Fibroblast of skin of scalp (primary cell): ENCODE results near the gene NYNRIN. TPM values are rescaled to one million over a fixed set of nuclear protein-coding genes. Genes with fewer than 3 reads are reported as not detected.
"Not testable (repeated sequence)": the region's sequence is repeated elsewhere in the genome, so short reads cannot be mapped to it uniquely, and the experiment has no call there.

Source experiments
- DNase-seq: peaks from one replicate; pipeline ENCODE4 v3.0.0-alpha.2; 2013
- polyA plus RNA-seq, 2 experiments: library from polyadenylated mRNA; unstranded; fragments of 120-200 nt; gene quantifications; one replicate each; pipeline ENCODE4 v1.2.1, GENCODE V29; 2013; ENCODE audit not compliant: insufficient read length in 2 of 2

NYNRIN gene
- polyA plus RNA-seq (2013, experiment 1 of 2; ENCODE audit: insufficient read length) = 17.3 TPM
- 17.5 TPM for polyA plus RNA-seq (2013, experiment 2 of 2; ENCODE audit: insufficient read length)

DNA sequence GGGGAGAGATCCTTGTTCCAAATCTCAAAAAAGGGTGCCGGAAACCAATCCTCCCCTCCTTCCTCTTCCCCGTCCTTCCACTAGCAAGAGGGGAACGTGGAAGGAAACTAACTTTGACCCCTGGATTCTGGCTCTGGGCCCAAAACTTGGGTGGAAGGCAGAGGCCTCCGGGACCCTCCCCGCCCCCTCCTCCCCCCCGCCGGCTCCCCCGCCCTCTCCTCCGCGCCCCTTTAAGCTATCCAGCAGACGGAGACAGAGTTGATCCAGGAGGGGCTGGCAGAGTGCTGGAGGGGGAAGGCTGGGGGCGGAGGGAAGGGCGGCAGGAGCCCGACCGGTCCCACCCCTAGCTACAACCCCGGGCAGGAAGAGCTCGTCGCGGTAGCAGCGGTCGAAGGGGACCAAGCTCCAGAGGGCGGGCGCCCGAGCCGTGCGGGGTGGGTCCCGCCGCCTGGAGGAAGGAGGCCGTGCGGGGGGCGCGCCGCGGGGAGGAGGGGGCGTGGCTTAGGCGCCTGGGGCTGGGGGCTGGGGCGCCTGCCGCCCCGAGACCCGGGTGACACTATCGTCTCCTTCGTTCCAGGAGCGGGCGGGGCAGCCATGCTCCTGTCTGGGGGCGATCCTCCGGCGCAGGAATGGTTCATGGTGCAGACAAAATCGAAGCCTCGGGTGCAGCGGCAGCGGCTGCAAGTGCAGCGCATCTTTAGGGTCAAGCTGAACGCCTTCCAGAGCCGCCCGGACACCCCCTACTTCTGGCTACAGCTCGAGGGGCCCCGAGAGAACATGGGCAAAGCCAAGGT, at the start of gene NYNRIN:
TSS of gene NYNRIN (plus strand) at position 351 of the 794 bp plus-strand sequence. CDS start at position 595, 244 bp downstream.
- DNase-seq = peak; percentile 57

DNA sequence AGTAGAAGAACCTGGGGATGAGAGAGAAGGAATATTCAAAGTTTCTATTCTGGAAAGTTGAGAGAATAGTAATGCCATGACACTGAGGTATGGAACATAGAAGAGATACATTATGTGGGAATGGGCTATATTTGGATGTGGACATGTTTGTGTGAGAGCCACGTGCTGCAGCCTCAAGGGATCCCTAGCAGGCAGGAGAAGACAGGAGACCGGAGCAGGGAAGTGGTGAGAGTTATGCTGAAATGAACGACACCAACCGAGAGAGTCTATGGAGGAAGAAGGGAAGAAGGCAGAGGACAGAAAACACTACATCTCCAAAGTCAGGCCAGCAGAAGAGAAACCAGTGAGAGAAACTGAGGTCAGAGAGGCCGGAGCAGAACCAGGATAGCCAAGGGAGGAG, 49.1 kb upstream of the NYNRIN start:
- DNase-seq = no peak

DNA sequence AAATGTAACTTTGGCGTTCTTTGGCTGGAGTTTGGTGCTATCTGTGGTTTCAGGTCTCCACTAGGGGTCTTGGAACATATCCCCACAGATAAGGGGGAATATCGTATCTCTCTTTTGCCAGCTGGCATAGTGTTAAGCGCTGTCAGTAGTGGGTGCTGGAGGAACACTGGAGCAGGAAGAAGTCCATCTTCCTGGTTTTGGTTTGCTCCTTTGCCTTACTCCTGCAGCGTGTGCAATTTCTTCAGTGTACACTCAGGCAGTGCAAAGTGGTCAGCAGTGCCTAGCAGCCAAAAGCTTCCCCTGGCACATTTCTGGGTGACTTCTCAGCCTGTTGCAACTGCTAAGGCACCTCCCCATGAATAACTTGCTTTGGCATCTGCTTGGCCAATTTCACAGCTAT, 47.3 kb upstream of the NYNRIN start:
- peak; percentile 39 for DNase-seq

DNA sequence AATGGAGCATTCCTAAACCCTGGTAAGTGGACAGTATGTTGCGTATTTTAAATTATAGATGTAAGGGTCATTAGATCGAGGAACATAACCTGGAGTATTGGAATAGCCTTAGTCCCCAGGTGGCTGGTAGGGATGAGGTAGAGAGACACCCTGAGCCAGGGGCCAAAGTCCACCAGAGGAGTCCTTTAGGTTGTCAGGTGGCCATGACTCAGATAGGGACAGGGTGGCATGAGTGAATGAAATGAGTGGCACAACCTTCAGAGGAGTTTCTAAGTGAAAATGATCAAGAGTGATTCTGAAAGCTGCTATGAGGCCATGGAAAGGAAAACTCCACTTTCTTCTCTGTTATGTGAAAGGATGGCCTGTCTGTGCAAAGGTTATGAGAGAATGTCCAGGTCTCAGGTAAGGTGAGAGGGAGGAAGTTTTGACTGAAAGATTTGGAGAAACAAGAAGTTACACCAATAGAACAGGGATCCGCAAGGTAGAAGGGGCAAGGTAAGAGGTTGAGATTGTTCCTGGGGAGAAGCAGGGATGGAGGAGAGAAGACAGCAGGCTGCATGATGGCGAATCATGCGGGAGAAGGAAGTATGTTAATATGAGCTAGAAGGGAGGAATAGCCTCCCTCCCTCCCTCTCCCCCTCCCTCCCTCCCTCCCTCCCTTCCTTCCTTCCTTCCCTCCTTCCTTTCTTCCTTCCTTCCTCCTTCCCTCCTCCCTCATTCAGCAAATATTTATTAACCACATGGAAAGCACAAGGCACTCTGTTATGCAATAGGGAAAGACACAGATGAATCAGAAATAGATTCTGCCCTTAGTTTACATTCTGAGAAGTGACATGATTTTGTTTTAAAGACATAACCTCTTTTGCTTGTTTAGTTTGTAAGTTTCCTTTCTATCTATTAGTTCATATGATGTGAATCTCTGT, 45.0 kb upstream of the NYNRIN start:
- peak; percentile 56 for DNase-seq

DNA sequence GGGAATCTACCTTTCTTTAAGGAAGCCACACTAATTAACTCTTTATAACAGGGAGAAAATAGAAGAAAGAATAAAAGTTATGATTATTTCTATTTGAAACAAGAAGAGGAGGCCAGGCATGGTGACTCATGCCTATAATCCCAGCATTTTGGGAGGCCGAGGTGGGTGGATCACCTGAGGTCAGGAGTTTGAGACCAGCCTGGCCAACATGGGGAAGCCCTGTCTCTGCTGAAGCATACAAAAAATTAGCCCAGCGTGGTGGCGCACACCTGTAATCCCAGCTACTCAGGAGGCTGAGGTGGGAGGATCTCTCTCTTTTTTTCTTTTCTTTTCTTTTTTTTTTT, 44.3 kb upstream of the NYNRIN start:
- DNase-seq = not testable (repeated sequence)

DNA sequence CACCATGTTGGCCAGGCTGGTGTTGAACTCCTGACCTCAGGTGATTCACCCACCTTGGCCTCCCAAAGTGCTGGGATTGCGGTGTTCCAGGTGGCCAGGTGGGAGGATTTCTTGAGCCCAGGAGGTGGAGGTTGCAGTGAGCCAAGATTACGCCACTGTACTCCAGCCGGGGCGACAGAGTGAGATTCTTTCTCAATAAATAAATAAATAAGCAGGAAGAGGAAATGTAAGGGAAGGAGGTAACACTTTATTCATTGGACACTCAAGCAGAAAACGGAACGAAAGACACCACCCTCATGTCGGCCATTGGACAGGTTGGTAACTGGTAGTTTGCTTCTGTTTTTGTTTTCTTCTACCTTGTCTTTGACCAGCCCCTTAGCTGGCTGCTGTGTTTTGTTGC, 43.8 kb upstream of the NYNRIN start:
- DNase-seq = no peak

DNA sequence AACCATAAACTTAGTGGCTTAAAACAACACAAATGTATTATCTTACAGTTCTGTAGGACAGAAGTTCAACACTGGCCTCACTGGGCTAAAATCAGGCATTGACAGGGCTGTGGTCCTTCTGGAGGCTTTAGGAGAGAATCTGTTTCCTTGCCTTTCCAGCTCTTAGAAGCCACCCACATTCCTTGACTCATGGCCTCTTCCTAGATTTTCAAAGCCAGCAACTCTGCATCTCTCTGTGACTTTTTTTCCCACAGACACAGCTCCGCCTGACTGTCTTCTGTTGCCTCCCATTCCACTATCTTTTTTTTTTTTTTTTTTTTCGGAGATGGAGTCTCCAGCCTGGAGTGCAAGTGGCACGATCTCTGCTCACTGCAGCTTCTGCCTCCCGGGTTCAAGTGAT, 42.6 kb upstream of the NYNRIN start:
- no peak for DNase-seq

DNA sequence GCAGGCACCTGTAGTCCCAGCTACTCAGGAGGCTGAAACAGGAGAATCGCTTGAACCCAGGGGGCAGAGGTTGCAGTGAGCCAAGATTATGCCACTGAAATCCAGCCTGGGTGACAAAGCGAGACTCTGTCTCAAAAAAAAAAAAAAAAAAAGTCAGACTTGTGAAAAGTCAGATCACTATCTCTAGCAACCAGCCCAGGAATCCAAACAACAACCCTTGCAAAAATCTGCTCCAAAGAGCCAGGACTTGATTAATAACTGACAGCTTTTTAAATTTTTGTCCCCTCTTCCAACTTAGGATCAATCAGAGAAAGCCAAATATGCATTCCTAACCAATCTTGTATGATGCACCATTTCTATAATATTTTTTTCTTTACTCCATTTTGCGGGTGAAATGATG, 38.5 kb upstream of the NYNRIN start:
- no peak for DNase-seq

DNA sequence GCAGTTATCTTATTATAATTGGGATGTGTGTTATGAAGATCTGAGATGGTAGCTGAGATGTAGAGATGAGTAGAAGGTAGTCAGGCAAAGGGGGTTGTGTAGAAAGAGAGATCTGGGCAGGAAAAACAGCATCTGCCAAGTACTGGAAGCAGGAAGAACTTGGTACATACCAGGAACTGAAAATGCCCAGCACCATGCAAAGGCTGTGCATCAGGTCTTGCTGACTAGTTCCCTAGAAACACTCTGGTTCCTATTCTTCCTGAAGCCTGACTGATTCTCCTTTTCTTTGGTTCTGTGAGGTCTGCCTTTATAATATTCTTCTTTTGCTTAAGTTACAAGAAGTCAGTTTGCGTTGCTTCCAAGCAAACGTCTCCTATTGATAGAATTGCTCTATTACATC, 37.5 kb upstream of the NYNRIN start:
- DNase-seq = no peak

DNA sequence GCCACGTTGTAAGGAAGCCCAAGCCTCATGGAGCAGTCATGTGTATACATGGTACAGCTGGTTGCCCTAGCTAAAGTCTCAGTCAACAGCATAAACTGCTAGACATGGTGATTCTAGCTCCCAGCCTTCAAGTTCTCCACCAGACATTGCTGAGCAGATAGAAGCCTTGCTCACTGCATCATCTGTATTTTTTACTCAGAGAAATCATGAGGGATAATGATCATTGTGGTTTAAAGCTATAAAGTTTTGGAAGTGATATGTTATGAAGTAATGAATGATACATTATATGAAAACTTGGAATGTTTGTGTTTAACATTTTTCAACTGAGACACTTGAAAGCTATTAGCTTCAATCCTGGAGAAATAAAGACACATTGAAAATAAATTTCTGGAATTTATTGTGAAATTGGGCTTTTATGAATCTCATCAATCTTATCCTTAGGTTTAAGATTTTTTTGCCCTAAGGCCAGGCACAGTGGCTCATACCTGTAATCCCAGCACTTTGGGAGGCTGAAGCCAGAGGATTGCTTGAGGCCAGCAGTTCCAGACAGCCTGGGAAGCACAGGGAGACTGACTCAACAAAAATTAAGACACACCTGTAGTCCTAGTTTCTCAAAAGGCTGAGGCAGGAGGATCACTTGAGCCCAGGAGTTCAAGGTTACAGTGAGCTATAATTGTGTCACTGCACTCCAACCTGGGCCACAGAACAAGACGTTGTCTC, 36.4 kb upstream of the NYNRIN start:
- DNase-seq = peak; percentile 75

DNA sequence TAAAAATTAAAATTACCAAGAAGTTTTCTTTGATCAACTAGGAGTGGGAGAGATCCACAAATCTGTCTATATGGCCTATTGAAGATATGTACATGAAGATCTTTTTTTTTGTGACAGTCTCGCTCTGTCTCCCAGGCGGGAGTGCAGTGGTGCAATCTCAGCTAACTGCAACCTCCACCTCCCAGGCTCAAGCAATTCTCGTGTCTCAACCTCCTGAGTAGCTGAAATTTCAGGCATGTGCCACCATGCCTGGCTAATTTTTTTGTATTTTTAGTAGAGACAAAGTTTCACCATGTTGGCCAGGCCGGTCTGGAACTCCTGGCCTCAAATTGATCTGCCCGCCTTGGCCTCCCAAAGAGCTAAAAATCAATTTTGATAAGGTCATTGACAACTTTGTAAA, 35.4 kb upstream of the NYNRIN start:
- no peak for DNase-seq

DNA sequence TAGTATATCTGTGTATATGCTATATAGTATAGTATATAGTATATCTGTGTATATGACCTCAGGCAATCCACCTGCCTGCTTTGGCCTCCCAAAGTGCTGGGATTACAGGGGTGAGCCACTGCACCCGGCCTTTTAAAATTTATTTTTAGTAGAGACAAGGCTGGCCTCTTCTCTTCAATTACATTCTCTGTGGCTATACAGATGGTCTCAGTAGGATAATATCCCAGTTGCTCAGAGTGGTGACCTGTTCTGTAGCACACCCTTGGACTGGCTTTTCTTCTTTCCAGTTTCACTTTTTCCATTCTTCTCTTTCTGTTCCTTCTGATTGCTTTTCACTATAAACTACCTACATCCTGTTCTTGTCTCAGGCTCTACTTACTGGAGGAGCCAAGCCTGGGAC, 34.0 kb upstream of the NYNRIN start:
- DNase-seq = no peak

DNA sequence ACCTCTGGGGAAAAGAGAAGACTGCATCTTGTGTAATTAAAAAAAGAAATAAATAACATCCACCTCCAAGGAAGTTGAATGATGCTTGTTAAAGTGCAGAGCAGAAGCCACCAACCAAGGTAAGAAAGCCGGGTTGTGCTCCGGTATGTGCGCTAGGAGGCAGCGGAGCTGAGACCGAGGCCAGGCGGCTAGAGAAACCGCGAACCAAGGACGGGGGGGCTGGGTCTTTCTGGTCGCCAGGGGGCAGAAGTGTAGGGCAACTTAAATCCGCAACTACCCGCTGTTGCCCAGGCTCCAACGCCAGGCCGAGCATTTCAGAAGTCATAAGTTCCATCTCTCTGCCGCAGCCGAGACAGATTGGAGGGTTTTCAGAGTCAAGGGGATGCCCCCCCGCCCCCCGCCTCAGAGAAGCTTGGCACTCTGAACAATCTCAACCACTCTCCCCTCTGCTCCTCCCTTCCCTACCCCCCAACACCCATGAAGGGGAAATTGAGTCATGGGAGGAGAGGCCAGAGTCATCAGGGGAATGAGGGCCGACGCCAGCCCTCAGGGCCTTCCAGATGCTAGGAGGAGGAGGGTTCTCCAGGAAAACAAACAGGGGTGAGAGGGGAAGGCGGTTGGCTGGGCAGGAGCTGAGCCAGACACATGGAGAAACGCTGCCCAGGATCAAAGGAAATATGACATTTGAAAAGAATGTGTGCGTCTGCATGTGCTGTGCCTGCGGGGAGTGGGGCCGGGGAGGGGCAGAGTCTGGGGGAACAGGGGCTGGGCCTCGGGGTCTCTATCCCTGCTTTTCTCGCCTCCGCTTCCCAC, 33.0 kb upstream of the NYNRIN start:
- peak; percentile 92 for DNase-seq

DNA sequence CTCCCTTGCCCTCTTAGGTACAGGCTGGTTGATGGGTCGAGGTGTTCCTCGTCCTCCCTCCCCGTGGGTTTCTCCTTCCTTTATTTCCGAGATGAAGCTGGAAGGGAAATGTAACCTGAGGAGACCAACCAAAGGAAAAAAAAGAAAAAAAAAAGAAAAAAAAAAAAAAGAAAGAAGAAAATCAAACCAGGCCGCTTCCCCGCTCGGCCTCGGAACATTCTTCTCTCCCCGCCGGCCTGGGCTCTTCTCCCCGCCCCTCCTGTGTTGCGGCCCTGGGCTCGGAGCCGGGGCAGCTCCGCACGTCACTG, 32.4 kb upstream of the NYNRIN start:
- DNase-seq = no peak

DNA sequence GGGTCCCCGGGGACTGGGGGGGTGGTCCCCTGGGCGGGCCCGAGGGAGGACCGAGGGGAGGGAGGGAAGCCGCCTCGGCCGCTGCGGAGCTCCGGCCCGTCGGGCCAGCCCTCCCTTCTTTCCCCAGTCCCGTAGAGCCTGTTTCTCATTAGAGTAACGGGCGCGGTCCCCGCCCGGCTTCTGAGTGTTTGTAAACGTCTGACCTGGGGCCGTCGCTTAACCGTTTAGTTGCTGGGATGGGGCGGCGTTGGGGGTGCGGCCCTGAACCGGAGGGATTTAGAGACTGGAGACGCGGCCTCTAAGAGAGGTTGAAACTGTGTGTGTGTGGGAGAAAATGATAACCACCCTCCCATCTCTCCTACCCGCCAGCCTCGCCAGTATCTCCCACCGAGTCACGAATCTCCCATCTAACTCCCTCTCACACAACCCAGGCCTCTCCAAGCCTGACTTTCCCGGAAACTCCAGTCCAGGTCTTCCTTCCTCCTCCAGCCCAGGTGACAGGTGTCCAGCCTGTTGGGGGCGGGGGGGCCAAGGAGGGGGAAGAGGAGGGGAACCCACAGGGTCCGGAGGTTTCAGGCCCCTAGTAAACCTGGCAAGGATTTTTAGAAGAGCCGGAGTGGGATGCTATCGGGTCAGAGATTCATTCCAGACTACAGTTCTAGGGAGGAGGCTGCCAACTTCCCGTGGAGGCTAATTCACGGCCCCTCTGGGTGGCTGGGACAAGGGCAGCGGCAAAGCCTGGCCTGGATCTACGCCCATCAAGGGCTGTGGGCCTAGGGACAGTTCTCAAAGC, 31.9 kb upstream of the NYNRIN start:
- peak; percentile 98 for DNase-seq

DNA sequence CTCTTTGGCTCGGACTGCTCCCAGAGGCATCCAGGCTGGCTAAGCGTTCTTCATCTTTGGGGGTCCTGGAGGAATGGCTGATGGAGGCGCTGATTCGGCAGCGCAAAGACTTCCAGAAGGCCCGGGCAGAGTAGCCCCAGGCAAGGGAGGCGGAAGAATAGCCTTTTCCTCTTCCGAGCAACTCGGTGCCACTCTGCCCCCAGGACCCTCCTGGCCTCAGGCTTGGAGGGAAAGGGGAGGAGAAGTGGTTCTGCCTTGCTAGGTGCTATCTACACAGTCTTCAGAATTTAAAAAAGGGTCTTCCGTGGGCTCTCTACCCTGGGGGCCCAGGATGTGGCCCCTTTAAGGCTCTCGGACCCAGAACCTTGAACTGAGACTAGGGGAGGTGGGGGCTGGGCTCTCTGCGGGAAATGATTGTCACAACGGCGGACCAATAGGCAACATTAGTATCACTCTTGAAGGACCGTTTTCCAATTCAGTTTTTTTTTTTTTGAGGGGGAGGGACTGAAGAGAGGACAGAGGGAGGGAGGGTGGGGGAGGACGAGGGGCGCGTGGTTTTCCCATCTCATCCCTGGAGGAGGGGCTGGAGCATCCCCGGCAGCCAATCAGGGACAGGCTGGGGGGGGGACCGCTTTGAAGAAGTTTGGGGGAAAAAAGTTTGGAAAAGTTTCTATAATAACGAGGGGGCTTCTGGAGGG, 31.1 kb upstream of the NYNRIN start, which contains the start of gene NFATC4:
TSS of gene NFATC4 (plus strand) at position 671 of the 698 bp plus-strand sequence. CDS start 157 bp downstream, outside the sequence.
- DNase-seq = peak; percentile 99

DNA sequence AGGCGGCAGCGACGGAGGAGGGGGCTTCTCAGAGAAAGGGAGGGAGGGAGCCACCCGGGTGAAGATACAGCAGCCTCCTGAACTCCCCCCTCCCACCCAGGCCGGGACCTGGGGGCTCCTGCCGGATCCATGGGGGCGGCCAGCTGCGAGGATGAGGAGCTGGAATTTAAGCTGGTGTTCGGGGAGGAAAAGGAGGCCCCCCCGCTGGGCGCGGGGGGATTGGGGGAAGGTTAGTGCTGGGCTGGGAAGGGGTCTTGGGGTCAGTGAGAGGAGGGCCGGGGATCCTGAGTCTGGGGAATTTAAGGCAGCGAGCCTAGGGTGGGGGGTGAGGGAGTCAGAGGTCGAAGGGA, 30.6 kb upstream of the NYNRIN start:
- no peak for DNase-seq

DNA sequence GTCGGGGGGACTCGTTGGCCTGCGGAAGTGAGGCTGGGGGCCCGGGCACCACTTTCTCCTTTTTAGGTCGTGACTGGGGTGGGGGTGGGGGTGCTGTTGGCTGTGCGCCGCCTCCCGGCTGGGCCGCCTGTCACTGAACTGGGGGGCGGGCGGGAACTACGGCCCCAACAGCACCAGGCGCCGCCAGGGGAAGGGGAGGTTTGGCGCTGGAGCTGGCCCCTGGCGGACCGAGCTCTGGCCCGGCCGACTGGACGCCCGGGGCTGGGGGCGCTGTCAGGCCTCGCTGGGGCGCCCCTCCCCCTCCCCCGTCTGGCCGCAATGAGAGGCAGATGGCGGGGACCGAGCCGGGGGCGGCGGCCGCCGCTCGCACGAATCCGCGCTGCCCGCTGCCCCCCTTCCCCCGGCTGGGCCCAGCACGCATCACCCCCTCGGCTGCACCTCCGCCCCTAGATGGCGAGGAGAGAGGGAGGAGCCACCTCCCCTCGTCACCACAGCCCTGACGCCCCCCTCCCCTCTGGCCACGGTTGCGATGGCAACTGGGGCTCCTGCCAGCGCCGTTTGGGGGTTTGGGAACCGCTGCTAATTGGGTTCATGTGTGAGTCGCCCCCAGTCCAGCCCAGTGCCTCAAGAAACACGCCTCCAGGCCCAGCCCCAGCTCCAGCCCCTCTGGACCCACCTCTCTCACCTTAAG, 30.1 kb upstream of the NYNRIN start:
- DNase-seq = peak; percentile 89

DNA sequence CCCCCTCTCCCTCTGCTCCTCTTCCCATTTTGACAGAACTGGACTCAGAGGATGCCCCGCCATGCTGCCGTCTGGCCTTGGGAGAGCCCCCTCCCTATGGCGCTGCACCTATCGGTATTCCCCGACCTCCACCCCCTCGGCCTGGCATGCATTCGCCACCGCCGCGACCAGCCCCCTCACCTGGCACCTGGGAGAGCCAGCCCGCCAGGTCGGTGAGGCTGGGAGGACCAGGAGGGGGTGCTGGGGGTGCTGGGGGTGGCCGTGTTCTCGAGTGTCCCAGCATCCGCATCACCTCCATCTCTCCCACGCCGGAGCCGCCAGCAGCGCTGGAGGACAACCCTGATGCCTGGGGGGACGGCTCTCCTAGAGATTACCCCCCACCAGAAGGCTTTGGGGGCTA, 29.3 kb upstream of the NYNRIN start:
- DNase-seq = no peak
